Adrenal gland (tissue), 12 donors: ENCODE results near the gene GBA2. TPM values are rescaled to one million over a fixed set of nuclear protein-coding genes. Genes with fewer than 3 reads are reported as not detected.

ENCODE experiments used
- DNase-seq, 7 donors: peaks; one replicate each; pipeline ENCODE4 v3.0.0-alpha.2; 2019 to 2020
- H3K27ac ChIP-seq, 5 donors: fragments of 200-600 bp; sonication (generic) in 4 of 5; 1 replicate in 3 of 5; 2 replicates in 2 of 5; pipeline versions ENCODE4 v1.5.1 to v1.8.0; 2016 to 2020; ENCODE audit warnings: mild to moderate bottlenecking in 1 of 5
- H3K27me3 ChIP-seq: fragments of 200-600 bp; 2 replicates; pipeline ENCODE4 v1.8.0; 2021
- H3K36me3 ChIP-seq, 2 donors: fragments of 200-600 bp; replicated peaks in 1 of 2; 1 replicate in 1 of 2; 2 replicates in 1 of 2; pipeline versions ENCODE4 v1.5.1 to v1.8.0; 2018 to 2022
- H3K4me1 ChIP-seq, 2 donors: fragments of 200-600 bp; replicated peaks in 1 of 2; 1 replicate in 1 of 2; 2 replicates in 1 of 2; pipeline versions ENCODE4 v1.5.1 to v1.8.0; 2018 to 2021
- H3K4me3 ChIP-seq, 4 donors: fragments of 200-600 bp; sonication (generic) in 3 of 4; one replicate each; pipeline ENCODE4 v1.5.1; 2016 to 2018
- H3K9me3 ChIP-seq, 3 donors: fragments of 200-600 bp; sonication (generic) in 1 of 3; replicated peaks in 1 of 3; 1 replicate in 2 of 3; 2 replicates in 1 of 3; pipeline versions ENCODE4 v1.5.1 to v1.8.0; 2016 to 2021
- POLR2A ChIP-seq, 2 donors: fragments of 450-650 bp; IDR thresholded peaks; one replicate each; pipeline ENCODE4 v1.6.1; 2017; ENCODE audit warnings: antibody characterized with exemption in 2 of 2, mild to moderate bottlenecking in 2 of 2, moderate library complexity in 1 of 2
- WGBS, 4 donors: extraction: QIAGEN DNeasy Blood & Tissue Kit in 2 of 4; methylation state at CpG; one replicate each; pipeline versions ENCODE4 v1.1.5 to v1.1.7; 2013 to 2017; 5-methylcytosine and 5-hydroxymethylcytosine counted together
- intact Hi-C, 2 donors: fragments of 100-400 bp; cut with DNase I; formaldehyde crosslinking; loops; one replicate each; pipeline versions ENCODE4 v1.14.1 to v1.15.0; 2022 to 2023
- polyA plus RNA-seq, 3 donors: library from polyadenylated mRNA; stranded (reverse); fragments of 200-250 nt in 2 of 3; fragments of 350-450 nt in 1 of 3; fragmentation: Illumina TruSeq in 1 of 3; extraction: RNeasy Lipid Tissue Mini Kit (QIAGEN cat#74804) in 1 of 3; gene quantifications; one replicate each; pipeline ENCODE4 v1.2.3, GENCODE V29; 2013 to 2014
- total RNA-seq, 9 donors: library from RNA; depleted of rRNA in 4 of 9; stranded (reverse); fragments of >200 nt in 4 of 9; fragments of 120-200 nt in 1 of 9; fragmentation: NEBNext Ultra II Directional in 1 of 9; extraction: Animal tissue kit (Norgen Biotek cat#: 25700) in 1 of 9; gene quantifications; one replicate each; pipeline versions ENCODE4 v1.1.0 to v1.2.4, GENCODE V29; 2013 to 2023
- TF ChIP-seq, protein P1 (sequence below), 6 experiments: fragments of 450-650 bp in 4 of 6; fragments of 200-600 bp in 2 of 6; sonication (generic) in 1 of 6; IDR thresholded peaks; 1 replicate in 5 of 6; 2 replicates in 1 of 6; pipeline versions ENCODE4 v1.5.1 to v1.8.0; 2016 to 2021; ENCODE audit warnings: antibody characterized with exemption in 6 of 6, mild to moderate bottlenecking in 2 of 6, moderate library complexity in 1 of 6
- donor health status: healthy with polysubstance abuse.
- donor health status: Bipolar disorder and iron deficiency.
- donor health status: DM: yes; HTN: yes; CAD: no.
- donor health status: DM: no; HTN: no; CAD: no.
- donor health status: DM: no; HTN: no; CAD: no.
- donor health status: DM: yes; HTN: yes; CAD: no.

GBA2 gene
- total and polyA plus RNA-seq, 12 donors = 28.5 to 84.8 (median 52.7) TPM

DNA sequence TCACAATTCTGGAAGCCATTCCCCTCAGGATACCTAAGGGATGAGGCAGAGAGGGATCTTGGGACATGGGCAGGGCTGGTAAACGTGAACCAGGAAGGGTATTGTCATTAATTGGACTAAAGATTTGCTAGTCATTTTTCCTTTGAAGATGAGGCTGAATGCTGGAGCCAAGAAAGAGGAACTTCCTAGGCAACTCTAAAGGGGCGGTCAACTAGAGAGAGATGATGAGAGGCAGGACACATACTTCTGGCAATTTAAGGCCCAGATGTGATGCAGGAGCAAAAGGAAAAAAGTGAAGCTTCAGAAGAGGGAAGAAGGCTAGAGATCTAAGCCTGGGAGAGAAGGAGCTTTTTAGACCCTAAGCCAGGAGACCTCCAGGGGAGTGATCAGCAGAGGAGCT, 5.6 kb downstream of the GBA2 start:
- TF ChIP-seq POLR2A (IDR thresholded peaks at IDR 0.05) = no peak
- TF ChIP-seq, protein P1, sequence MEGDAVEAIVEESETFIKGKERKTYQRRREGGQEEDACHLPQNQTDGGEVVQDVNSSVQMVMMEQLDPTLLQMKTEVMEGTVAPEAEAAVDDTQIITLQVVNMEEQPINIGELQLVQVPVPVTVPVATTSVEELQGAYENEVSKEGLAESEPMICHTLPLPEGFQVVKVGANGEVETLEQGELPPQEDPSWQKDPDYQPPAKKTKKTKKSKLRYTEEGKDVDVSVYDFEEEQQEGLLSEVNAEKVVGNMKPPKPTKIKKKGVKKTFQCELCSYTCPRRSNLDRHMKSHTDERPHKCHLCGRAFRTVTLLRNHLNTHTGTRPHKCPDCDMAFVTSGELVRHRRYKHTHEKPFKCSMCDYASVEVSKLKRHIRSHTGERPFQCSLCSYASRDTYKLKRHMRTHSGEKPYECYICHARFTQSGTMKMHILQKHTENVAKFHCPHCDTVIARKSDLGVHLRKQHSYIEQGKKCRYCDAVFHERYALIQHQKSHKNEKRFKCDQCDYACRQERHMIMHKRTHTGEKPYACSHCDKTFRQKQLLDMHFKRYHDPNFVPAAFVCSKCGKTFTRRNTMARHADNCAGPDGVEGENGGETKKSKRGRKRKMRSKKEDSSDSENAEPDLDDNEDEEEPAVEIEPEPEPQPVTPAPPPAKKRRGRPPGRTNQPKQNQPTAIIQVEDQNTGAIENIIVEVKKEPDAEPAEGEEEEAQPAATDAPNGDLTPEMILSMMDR (IDR thresholded peaks at IDR 0.05) = no peak
- H3K4me1 ChIP-seq = peaks cover 27 to 38% of the 10 kb centered on the region in 2 donors
- H3K9me3 ChIP-seq = no peaks in the 10 kb centered on the region
- H3K4me3 ChIP-seq = no peak overlapping the region
- intact Hi-C loops = no loop called here
- H3K27me3 ChIP-seq = no peaks in the 10 kb centered on the region
- H3K27ac ChIP-seq = no peak overlapping the region
- peak in 2 of 7 donors; percentile 0 to 8 for DNase-seq
- WGBS, 4 donors = 63 to 70% (median 66%) methylated on average over 2 of the region's 2 CpGs
- peaks cover 0 to 60% of the 10 kb centered on the region in 2 donors for H3K36me3 ChIP-seq

DNA sequence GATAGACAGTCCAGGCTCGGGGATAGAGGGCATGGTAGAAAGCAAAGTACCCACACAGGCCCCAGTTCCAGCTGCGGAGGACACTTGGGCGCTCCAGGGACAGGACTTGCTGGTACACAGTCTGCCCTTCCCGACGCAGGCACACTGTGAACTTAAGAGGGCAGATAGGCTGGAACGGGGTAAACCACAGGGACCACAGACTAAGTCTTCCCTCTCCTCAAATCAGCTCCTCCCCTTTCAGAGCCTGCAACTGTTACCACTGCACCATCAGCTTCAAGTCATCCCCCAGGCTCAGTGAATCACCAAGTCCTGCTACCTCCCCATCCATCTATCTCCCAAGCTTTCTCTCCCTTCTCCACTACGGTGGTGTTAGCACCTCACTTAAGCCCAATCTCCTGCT, 7.3 kb downstream of the GBA2 start:
- H3K27ac ChIP-seq = no peak overlapping the region
- TF ChIP-seq, protein P1 (IDR thresholded peaks at IDR 0.05) = no peak
- no peak for TF ChIP-seq POLR2A (IDR thresholded peaks at IDR 0.05)
- peak in 1 of 7 donors; percentile 4 for DNase-seq
- intact Hi-C loops = no loop called here
- H3K36me3 ChIP-seq = peaks cover 0 to 77% of the 10 kb centered on the region in 2 donors
- no peaks in the 10 kb centered on the region for H3K9me3 ChIP-seq
- H3K4me1 ChIP-seq = peaks cover 13 to 24% of the 10 kb centered on the region in 2 donors
- H3K4me3 ChIP-seq = no peak overlapping the region
- 75 to 89% (median 85%) methylated on average over 7 of the region's 7 CpGs for WGBS, 4 donors
- H3K27me3 ChIP-seq = no peaks in the 10 kb centered on the region

DNA sequence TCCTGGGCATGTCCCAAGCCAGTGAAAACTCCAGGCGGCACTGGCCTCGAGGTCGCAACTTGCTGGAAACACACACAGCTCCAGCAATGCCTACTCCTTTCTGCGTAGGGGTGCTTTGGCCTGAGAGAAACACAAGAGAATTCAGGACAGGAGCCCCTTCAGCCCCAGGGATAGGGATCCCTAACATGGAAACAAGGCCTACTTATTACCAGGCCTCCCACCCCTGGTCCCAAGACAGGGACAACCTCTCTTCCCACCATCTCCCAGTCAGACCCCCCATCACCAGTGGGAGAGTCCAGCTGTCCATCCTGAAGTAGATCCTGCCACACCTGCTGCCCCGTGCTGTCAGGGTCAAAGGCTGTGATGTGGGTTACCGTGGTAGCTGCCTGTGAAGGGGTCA, 8.8 kb downstream of the GBA2 start:
- Histone ChIP-seq H3K4me1 (peaks cover 0 to 10% of the 10 kb centered on the region in 2 donors), H3K27me3 (no peaks in the 10 kb centered on the region), H3K9me3 (no peaks in the 10 kb centered on the region), H3K36me3 (peaks cover 0 to 92% of the 10 kb centered on the region in 2 donors), H3K27ac (no peak overlapping the region), H3K4me3 (no peak overlapping the region)
- no peak for DNase-seq
- TF ChIP-seq, protein P1 (IDR thresholded peaks at IDR 0.05) = no peak
- no peak for TF ChIP-seq POLR2A (IDR thresholded peaks at IDR 0.05)
- WGBS, 4 donors = 79 to 94% (median 87%) methylated on average over 4 to 6 of the region's 6 CpGs
- intact Hi-C loops = no loop called here

DNA sequence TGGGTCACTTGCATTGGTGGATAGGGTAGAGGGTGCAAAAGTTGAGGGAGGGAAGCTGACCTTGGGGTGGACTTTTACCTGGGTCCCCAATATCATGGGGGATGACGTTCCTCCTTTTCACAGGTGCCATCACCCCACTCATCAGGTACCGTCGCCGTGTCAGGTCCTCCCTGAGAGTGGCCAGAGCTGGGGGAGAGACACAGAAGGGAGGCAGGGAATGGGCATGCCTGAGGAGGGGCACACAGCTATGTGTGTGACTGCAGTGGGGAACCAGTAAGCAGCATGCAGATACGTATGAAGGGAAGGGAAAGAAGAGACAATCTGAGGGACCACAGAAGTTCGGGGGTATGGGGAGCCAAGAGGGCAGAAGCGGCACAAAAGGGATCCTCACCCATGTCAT, 10.1 kb downstream of the GBA2 start:
- no peak overlapping the region for H3K4me3 ChIP-seq
- TF ChIP-seq, protein P1 (IDR thresholded peaks at IDR 0.05) = no peak
- no peak for TF ChIP-seq POLR2A (IDR thresholded peaks at IDR 0.05)
- no peak overlapping the region for H3K27ac ChIP-seq
- intact Hi-C loops = no loop called here
- no peak for DNase-seq
- H3K27me3 ChIP-seq = no peaks in the 10 kb centered on the region
- 81 to 85% (median 83%) methylated on average over 7 of the region's 7 CpGs for WGBS, 4 donors
- H3K9me3 ChIP-seq = no peaks in the 10 kb centered on the region
- peaks cover 0 to 8% of the 10 kb centered on the region in 2 donors for H3K4me1 ChIP-seq
- peaks cover 0 to 96% of the 10 kb centered on the region in 2 donors for H3K36me3 ChIP-seq
